ENCODE data around the gene HNRNPK. TPM values are rescaled to one million over a fixed set of nuclear protein-coding genes. Genes with fewer than 3 reads are reported as not detected.

HNRNPK gene
- total RNA-seq, 2 experiments from 2014 or later, result 587 to 601 TPM

DNA sequence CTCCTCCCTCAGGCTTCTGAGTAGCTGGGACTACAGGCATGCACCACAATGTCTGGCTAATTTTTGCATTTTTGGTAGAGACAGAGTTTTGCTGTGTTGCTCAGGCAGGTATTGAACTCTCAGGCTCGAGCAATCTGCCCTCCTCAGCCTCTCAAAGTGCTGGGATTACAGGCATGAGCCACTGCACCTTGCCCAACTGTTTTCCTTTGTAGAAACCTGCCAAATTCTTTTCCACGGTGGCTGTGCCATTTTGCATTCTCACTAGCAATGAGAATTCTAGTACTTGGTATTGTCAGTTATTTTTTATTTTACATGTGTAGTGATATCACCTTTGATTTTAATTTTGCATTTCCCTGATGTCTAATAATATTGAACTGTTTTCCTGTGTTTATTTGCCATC lies 8.4 kb upstream of the HNRNPK start:
- H3K4me1 Mint-ChIP-seq, result peaks cover 27% of the 10 kb centered on the region
- POLR2A ChIA-PET, result no interaction called here
- H3K36me3 Mint-ChIP-seq, result peaks cover 35% of the 10 kb centered on the region
- H3K4me3 Mint-ChIP-seq, result no peak overlapping the region
- H3K9me3 Mint-ChIP-seq, result no peaks in the 10 kb centered on the region
- no peaks in the 10 kb centered on the region for H3K27me3 Mint-ChIP-seq
- no peak for DNase-seq
- no peak for ATAC-seq (ENCODE audit: low read depth)
- no peak overlapping the region for H3K27ac Mint-ChIP-seq

DNA sequence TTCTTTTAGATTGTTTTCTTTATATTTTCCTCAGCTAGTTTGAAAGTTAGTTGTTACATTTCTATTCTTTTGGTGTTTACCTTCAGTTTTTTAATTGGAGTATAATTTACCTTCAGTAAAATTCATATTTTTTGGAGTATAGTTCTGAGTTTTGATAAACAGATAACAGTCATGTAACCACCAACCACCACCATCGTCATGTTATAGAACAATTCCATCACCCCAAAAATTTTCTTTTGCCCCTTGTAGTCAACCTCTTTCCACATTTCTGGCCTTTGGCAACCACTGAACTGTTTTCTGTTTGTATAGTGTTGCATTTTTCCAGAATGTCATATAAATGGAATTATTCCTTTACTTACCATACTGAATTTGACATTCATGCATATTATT lies 7.4 kb upstream of the HNRNPK start:
- peaks cover 29% of the 10 kb centered on the region for H3K4me1 Mint-ChIP-seq
- no peaks in the 10 kb centered on the region for H3K27me3 Mint-ChIP-seq
- H3K27ac Mint-ChIP-seq, result no peak overlapping the region
- no peak for DNase-seq
- no peak overlapping the region for H3K4me3 Mint-ChIP-seq
- peaks cover 31% of the 10 kb centered on the region for H3K36me3 Mint-ChIP-seq
- POLR2A ChIA-PET, result no interaction called here
- ATAC-seq (ENCODE audit: low read depth), result no peak
- H3K9me3 Mint-ChIP-seq, result no peaks in the 10 kb centered on the region

DNA sequence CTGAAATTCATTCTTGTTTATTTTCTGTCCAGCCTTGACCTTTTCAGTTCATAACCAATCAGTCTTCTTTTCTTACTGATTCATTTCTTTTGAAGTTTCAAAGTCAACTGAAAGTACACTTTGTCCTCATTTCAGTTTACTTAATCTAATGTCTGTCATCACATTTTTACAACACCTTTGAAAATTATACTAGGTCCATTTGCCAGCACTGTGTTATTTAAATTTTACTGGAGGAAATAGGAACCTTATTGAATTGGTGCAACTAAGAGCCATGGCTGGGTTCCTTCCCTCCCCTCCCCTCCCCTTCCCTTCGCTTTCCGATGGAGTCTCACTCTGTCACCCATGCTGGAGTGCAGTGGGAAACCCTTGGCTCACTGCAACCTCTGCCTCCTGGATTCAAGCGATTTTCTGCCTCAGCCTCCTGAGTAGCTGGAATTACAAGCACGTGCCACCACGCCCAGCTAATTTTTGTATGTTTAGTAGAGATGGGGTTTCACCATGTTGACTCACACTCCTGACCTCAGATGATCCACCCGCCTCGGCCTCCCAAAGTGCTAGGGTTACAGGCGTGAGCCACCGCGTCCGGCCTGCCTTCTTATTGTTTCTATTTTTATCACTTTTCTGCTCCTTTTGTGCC lies 6.9 kb upstream of the HNRNPK start:
- DNase-seq, result no peak
- no peak for ATAC-seq (ENCODE audit: low read depth)
- H3K36me3 Mint-ChIP-seq, result peaks cover 31% of the 10 kb centered on the region

GRCh38 chr9:83986195-83986594 lies 6.2 kb upstream of the HNRNPK start:
- Mint-ChIP-seq H3K4me1 (peaks cover 36% of the 10 kb centered on the region), H3K9me3 (no peaks in the 10 kb centered on the region), H3K36me3 (peaks cover 30% of the 10 kb centered on the region), H3K4me3 (no peak overlapping the region), H3K27ac (no peak overlapping the region), H3K27me3 (no peaks in the 10 kb centered on the region)
- ATAC-seq (ENCODE audit: low read depth) (no peak), DNase-seq (no peak)
- POLR2A ChIA-PET, result no interaction called here

More for the DNA sequence above, 6.9 kb upstream of the HNRNPK start:
- Mint-ChIP-seq H3K27me3 (no peaks in the 10 kb centered on the region), H3K27ac (no peak overlapping the region), H3K4me1 (peaks cover 32% of the 10 kb centered on the region), H3K4me3 (no peak overlapping the region), H3K9me3 (no peaks in the 10 kb centered on the region)
- POLR2A ChIA-PET, result no interaction called here

DNA sequence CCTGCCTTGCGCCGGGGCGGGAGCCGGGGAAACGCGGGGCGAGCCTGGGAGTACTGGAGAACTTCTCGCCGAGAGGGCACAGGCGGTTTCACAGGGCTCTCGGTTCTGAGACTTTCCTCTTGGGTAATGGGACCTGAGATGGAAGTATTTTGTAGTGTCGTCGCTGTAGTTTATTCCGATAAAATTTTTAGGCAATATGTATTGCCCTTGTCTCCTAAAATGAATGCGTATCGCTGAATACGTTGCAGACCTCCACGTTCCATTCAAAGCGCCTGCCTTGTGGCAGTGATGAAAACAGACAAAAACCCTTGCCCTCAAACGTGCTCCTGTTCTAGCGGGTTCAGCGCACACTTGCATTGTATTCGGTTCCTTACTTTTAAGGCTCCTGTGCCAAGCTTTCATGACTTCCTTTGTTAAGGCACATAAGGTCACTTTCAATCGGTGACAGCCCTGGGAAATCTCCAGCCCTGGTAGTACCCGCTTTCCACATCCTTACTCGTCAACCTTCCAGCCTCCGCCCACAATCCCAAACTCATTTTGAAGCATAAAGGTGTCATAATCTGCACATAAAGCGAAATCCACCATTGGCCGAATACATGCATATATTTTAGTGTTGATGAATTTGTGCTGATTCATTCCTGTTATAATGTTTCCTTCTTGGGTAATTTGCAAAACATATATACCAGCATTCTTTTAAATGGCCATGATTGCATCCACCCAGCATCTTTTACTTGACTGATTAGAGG lies 1.3 kb upstream of the HNRNPK start:
- ATAC-seq (ENCODE audit: low read depth), result no peak
- POLR2A ChIA-PET, result interaction anchor here (1.1 to 4.2 kb wide), 17 partner anchors 10 to 357 kb away, joined by 3 to 38 read pairs (median 10); partner anchors contain the start of genes KIF27 and UBQLN1
- Mint-ChIP-seq H3K36me3 (peaks cover 33% of the 10 kb centered on the region), H3K4me1 (peaks cover 34% of the 10 kb centered on the region), H3K27me3 (no peaks in the 10 kb centered on the region), H3K9me3 (no peaks in the 10 kb centered on the region), H3K4me3 (peak overlapping the region; percentile 100), H3K27ac (peak overlapping the region; percentile 92)
- no peak for DNase-seq

DNA sequence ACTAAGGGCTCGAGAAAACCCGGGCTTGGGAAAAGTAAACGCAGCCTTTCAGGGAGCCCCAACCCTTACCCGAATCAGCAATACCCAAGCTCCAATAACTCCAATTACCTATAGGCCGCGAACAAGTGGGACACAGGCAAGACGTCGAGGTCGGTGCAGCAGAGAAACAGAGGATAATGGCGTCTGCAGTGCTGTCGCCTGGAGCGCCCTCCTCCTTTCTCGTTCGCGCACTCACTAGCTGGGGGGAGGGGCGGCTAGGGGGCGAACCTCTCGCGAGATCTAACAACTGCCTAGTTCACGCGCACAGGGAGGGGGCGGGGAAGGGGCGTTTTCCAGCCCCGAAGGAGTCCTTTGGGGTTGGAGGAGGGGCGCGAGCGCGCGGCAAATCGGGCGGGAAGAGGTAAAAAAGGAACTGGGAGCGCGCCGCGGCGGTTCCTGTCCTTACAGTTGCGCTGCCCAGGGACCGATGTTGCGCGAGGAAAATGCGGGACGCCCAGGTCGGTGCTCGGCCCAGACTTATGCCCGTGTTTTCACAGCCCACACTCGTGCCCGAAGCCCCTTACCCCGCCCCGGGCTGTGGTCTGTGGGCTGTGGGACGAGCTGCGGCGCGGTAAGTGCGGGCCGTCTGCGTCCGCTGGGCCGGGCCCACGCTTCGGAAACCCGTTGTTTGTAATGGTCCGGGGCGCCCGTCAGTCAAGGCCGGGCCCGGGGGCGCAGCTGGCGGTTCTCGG lies 545 bp upstream of the HNRNPK start, which contains the start of gene RMI1:
RMI1 (plus strand) TSS at position 411 of the 731 bp plus-strand sequence. CDS start 20,182 bp downstream, outside the sequence.
- Mint-ChIP-seq H3K27ac (peak within 1 kb of the TSS; percentile 92), H3K4me1 (peaks cover 38% of the 10 kb centered on the region), H3K36me3 (peaks cover 40% of the 10 kb centered on the region), H3K27me3 (no peaks in the 10 kb centered on the region), H3K4me3 (peak within 1 kb of the TSS; percentile 100), H3K9me3 (no peaks in the 10 kb centered on the region)
- peak; percentile 96 for DNase-seq
- ATAC-seq (ENCODE audit: low read depth), result peak; percentile 70
- POLR2A ChIA-PET, result interaction anchor here (0.7 to 4.2 kb wide), 24 partner anchors 9 to 356 kb away, joined by 3 to 38 read pairs (median 7); partner anchors contain the start of genes KIF27 and UBQLN1

DNA sequence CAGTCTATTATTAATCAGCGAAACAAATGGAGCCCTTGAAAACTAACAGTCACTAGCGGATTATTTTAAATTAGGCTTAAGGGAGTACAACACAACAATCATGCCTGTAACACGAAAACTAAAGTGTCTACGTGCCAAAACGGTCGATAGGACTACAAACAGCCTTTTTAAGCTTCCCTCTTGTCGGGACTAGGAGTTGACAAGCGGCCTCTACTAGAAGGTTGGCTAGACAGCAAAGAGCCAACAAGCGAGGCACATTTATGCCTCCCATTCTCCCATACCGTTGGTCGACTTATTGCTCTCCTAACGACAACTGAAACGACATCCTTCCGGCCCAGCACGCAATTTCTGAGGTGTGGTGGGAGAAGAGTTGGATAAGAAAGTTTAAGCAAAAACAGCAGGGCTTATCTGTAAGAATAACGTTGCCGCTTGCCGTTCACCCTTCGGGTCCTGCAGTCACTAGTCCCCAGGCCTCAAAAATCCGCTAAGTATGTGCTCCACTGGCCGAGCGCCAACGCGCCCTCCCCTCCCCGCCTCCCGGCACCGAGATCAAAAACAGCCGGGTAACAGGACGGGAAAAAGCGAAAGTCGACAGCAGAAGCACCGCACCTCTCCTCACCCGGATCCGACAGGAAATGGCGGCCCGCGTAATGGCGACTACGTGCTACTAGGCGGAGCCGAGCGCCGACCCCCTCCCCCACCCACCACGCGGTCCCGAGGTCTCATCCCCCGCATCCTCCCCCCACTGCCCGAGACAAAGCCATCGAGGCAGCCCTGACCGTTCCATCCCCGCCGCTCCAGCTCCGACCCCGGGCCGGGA lies 813 bp downstream of the HNRNPK start:
- Mint-ChIP-seq H3K36me3 (peaks cover 52% of the 10 kb centered on the region), H3K4me3 (peak overlapping the region; percentile 100), H3K4me1 (peaks cover 47% of the 10 kb centered on the region), H3K27me3 (no peaks in the 10 kb centered on the region), H3K9me3 (no peaks in the 10 kb centered on the region), H3K27ac (peak overlapping the region; percentile 92)
- DNase-seq, result peak; percentile 85
- POLR2A ChIA-PET, result interaction anchor here (0.5 to 4.2 kb wide), 19 partner anchors 8 to 315 kb away, joined by 3 to 38 read pairs (median 7); partner anchors contain the start of genes KIF27 and UBQLN1
- peak; percentile 44 for ATAC-seq (ENCODE audit: low read depth)

DNA sequence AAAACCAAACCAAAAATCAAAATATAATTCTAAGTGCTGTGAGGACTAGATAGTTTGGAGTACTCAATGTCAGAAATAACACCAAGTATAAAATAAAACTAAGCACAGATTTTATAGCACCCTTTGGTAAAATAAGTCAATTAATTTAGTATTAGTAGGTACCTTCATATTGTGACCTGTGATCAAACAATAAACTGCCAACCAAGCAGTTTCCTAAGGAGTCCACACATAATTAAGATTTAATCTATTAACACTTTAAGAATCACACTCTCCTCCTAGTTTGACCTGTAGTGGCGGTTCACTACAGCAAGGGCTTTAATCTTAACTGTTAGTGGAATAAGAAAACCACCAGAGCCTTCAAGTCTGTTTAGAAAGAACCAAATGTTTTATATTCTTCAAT lies 2.8 kb downstream of the HNRNPK start:
- peaks cover 42% of the 10 kb centered on the region for H3K4me1 Mint-ChIP-seq
- H3K27ac Mint-ChIP-seq, result peak overlapping the region; percentile 92
- no peak for DNase-seq
- H3K36me3 Mint-ChIP-seq, result peaks cover 57% of the 10 kb centered on the region
- H3K4me3 Mint-ChIP-seq, result peak overlapping the region; percentile 100
- H3K9me3 Mint-ChIP-seq, result no peaks in the 10 kb centered on the region
- no peak for ATAC-seq (ENCODE audit: low read depth)
- POLR2A ChIA-PET, result interaction anchor here (0.6 kb wide), 2 partner anchors 13 to 1995 kb away, joined by 5 to 6 read pairs; no protein-coding TSS in a partner anchor
- H3K27me3 Mint-ChIP-seq, result no peaks in the 10 kb centered on the region

- POLR2A ChIA-PET, result no interaction called here
- H3K4me1 Mint-ChIP-seq, result peaks cover 37% of the 10 kb centered on the region
- ATAC-seq (ENCODE audit: low read depth), result no peak
- H3K36me3 Mint-ChIP-seq, result peaks cover 65% of the 10 kb centered on the region
- DNase-seq, result no peak
- peak overlapping the region; percentile 68 for H3K27ac Mint-ChIP-seq
- H3K4me3 Mint-ChIP-seq, result peak overlapping the region; percentile 4
- no peaks in the 10 kb centered on the region for H3K27me3 Mint-ChIP-seq
- no peaks in the 10 kb centered on the region for H3K9me3 Mint-ChIP-seq
These were observed 3.6 kb downstream of the HNRNPK start for GRCh38 chr9:83976372-83976771.

GRCh38 chr9:83975300-83975699 lies 4.7 kb downstream of the HNRNPK start:
- H3K9me3 Mint-ChIP-seq, result no peaks in the 10 kb centered on the region
- peaks cover 71% of the 10 kb centered on the region for H3K36me3 Mint-ChIP-seq
- ATAC-seq (ENCODE audit: low read depth) (no peak), DNase-seq (no peak)
- H3K27me3 Mint-ChIP-seq, result no peaks in the 10 kb centered on the region
- H3K27ac Mint-ChIP-seq, result peak overlapping the region; percentile 66
- POLR2A ChIA-PET, result no interaction called here
- H3K4me3 Mint-ChIP-seq, result peak overlapping the region; percentile 53
- peaks cover 37% of the 10 kb centered on the region for H3K4me1 Mint-ChIP-seq

GRCh38 chr9:83972286-83972685 lies 7.7 kb downstream of the HNRNPK start:
- Mint-ChIP-seq H3K27me3 (no peaks in the 10 kb centered on the region), H3K4me1 (peaks cover 38% of the 10 kb centered on the region), H3K36me3 (peaks cover 55% of the 10 kb centered on the region), H3K27ac (peak overlapping the region; percentile 26), H3K9me3 (no peaks in the 10 kb centered on the region), H3K4me3 (no peak overlapping the region)
- peak; percentile 22 for ATAC-seq (ENCODE audit: low read depth)
- DNase-seq, result no peak
- POLR2A ChIA-PET, result interaction anchor here (0.8 to 3.3 kb wide), 3 partner anchors 8 to 10 kb away, joined by 3 to 13 read pairs (median 4); partner anchors contain the start of genes HNRNPK and RMI1

GRCh38 chr9:83971485-83971884 lies 8.5 kb downstream of the HNRNPK start:
- Mint-ChIP-seq H3K4me3 (no peak overlapping the region), H3K27me3 (no peaks in the 10 kb centered on the region), H3K27ac (no peak overlapping the region), H3K36me3 (peaks cover 52% of the 10 kb centered on the region), H3K4me1 (peaks cover 35% of the 10 kb centered on the region), H3K9me3 (no peaks in the 10 kb centered on the region)
- no peak for ATAC-seq (ENCODE audit: low read depth)
- no peak for DNase-seq
- POLR2A ChIA-PET, result interaction anchor here (0.7 to 3.3 kb wide), 3 partner anchors 9 to 50 kb away, joined by 3 to 13 read pairs (median 3); partner anchors contain the start of genes HNRNPK, KIF27 and RMI1

Data from activated naive CD8-positive, alpha-beta T cell treated with anti-CD3 and anti-CD28 coated beads, Interleukin-2, amount 10 ng/mL, durations not matched to agents 7 days and 5 days (primary cell).